RWPE2 (cell line): ENCODE data around the gene EEF2K.

Experiments
- ATAC-seq: fragments of 200-7000 bp; cut with Tn5 transposase; 3 replicates; pipeline ENCODE4 v1.9.1; 2021; ENCODE audit warnings: low read depth
- DNase-seq: peaks from one replicate; pipeline ENCODE4 v3.0.0-alpha.2; 2020; ENCODE audit warnings: low spot score
- H3K27ac ChIP-seq: fragments of 450-650 bp; 2 replicates; pipeline ENCODE4 v1.5.1; 2017; ENCODE audit warnings: mild to moderate bottlenecking; ENCODE audit not compliant: poor library complexity, severe bottlenecking
- H3K27me3 ChIP-seq: fragments of 250-450 bp; sonication (Bioruptor Pico); 2 replicates; pipeline ENCODE4 v1.5.1; 2021; ENCODE audit warnings: mild to moderate bottlenecking, moderate library complexity; ENCODE audit not compliant: insufficient read depth, poor library complexity, severe bottlenecking
- H3K36me3 ChIP-seq: fragments of 250-450 bp; sonication (Bioruptor Pico); 2 replicates; pipeline ENCODE4 v1.5.1; 2020; ENCODE audit warnings: low read depth, mild to moderate bottlenecking, moderate library complexity
- H3K4me1 ChIP-seq: fragments of 250-450 bp; sonication (Bioruptor Pico); 2 replicates; pipeline ENCODE4 v1.5.1; 2021; ENCODE audit warnings: mild to moderate bottlenecking, moderate library complexity; ENCODE audit not compliant: insufficient read depth, poor library complexity, severe bottlenecking
- H3K4me3 ChIP-seq: fragments of 250-450 bp; sonication (Bioruptor Pico); 2 replicates; pipeline ENCODE4 v1.5.1; 2021; ENCODE audit warnings: mild to moderate bottlenecking, moderate library complexity; ENCODE audit not compliant: severe bottlenecking
- H3K9me3 ChIP-seq: fragments of 250-450 bp; sonication (Bioruptor Pico); 2 replicates; pipeline ENCODE4 v1.5.1; 2021; ENCODE audit warnings: mild to moderate bottlenecking, moderate library complexity; ENCODE audit not compliant: severe bottlenecking
- TF ChIP-seq, protein P1 (sequence below): fragments of 450-650 bp; IDR thresholded peaks from one replicate; pipeline ENCODE4 v1.5.1; 2017; ENCODE audit warnings: mild to moderate bottlenecking, moderate library complexity; ENCODE audit not compliant: poor library complexity, severe bottlenecking

Gene EEF2K

DNA sequence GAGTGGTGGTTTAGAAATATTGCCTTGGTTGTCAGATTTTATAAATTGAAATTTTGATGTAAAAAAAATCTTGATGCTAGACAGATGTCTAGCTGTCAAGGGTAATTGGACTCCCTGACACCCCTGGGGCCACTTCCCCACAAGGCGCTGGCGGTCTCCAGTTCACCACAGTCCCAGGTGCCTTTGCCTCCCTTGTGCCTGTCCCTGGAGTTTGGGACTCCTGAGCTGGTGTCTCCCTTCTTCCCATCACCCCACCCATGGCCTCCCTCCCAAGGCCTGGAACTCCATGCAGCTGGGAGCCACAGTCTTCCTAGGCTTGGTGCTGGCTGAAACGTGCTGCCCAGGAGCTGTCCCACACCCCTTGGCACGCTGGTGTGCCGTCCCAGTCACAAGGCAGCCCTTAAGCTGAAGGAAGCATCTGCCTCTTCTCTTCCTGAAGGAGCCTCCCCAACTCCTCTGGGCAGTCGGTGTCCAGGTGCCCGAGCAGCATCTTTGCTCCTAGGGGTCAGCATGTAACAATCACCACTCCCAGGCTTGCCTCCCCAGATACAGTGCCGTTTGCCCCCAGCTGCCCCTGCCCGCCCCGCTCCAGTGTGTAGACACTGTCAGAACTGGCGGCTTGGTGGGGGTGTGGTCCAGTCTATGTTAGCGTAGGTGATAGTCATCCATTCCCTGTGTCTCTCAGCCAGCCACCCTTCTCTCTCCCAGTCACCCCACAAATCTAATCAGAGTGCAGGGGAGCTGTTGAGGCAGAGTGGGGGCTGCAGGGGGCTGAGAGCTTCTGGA lies 117.3 kb downstream of the EEF2K start:
- Histone ChIP-seq H3K4me3 (no peak overlapping the region), H3K4me1 (no peaks in the 10 kb centered on the region), H3K27me3 (no peaks in the 10 kb centered on the region), H3K27ac (no peak overlapping the region), H3K9me3 (no peaks in the 10 kb centered on the region), H3K36me3 (peaks cover 68% of the 10 kb centered on the region)
- ATAC-seq (no peak), DNase-seq (no peak)
- TF ChIP-seq, protein P1, sequence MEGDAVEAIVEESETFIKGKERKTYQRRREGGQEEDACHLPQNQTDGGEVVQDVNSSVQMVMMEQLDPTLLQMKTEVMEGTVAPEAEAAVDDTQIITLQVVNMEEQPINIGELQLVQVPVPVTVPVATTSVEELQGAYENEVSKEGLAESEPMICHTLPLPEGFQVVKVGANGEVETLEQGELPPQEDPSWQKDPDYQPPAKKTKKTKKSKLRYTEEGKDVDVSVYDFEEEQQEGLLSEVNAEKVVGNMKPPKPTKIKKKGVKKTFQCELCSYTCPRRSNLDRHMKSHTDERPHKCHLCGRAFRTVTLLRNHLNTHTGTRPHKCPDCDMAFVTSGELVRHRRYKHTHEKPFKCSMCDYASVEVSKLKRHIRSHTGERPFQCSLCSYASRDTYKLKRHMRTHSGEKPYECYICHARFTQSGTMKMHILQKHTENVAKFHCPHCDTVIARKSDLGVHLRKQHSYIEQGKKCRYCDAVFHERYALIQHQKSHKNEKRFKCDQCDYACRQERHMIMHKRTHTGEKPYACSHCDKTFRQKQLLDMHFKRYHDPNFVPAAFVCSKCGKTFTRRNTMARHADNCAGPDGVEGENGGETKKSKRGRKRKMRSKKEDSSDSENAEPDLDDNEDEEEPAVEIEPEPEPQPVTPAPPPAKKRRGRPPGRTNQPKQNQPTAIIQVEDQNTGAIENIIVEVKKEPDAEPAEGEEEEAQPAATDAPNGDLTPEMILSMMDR: no peak

DNA sequence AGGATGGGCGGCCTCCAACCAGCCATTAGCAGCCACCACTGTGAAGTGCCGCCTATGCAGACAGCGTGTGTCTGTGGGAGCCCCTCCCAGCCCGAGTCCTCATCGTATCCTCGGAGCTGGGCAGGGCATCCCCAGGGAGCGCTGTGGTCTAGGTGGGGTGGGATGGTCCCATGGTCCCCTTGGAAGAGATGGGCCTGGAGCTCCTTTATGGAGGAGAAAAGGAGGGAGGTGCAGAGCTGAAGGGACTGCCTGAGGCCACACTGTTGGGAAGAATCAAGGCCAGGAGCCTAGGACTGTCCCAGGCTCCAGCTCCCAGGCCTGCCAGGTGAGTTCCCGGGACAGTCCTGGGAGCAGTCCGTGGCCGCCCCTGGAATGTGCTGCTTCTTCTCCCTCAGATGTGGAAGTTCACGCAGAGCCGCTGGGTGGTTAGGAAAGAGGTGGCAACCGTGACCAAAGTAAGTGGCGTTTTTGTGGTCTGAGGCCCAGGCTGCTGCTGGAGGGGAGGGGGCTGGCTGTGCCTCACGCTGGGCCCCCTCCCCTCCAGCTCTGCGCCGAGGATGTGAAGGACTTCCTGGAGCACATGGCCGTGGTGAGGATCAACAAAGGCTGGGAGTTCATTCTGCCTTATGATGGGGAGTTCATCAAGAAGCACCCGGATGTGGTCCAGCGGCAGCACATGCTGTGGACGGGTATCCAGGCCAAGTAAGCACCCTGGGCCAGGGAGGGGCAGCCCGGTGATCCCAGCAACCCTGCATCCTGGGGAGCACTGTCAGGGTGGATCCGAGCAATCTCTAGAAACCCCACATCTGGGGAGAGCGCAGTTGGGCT lies 118.1 kb downstream of the EEF2K start:
- H3K4me3 ChIP-seq: no peak overlapping the region
- H3K27ac ChIP-seq: no peak overlapping the region
- TF ChIP-seq, protein P1: no peak
- no peak for ATAC-seq
- no peaks in the 10 kb centered on the region for H3K27me3 ChIP-seq
- DNase-seq: no peak
- H3K9me3 ChIP-seq: no peaks in the 10 kb centered on the region
- H3K4me1 ChIP-seq: no peaks in the 10 kb centered on the region
- peaks cover 68% of the 10 kb centered on the region for H3K36me3 ChIP-seq

GRCh38 chr16:22324787-22325597 lies 118.9 kb downstream of the EEF2K start:
- Histone ChIP-seq H3K4me3 (no peak overlapping the region), H3K27me3 (no peaks in the 10 kb centered on the region), H3K27ac (no peak overlapping the region), H3K9me3 (no peaks in the 10 kb centered on the region), H3K4me1 (no peaks in the 10 kb centered on the region), H3K36me3 (peaks cover 65% of the 10 kb centered on the region)
- ATAC-seq: no peak
- DNase-seq: no peak
- TF ChIP-seq, protein P1: no peak

GRCh38 chr16:22325598-22326368 lies 119.7 kb downstream of the EEF2K start:
- DNase-seq: no peak
- Histone ChIP-seq H3K27ac (no peak overlapping the region), H3K36me3 (peaks cover 60% of the 10 kb centered on the region), H3K4me1 (no peaks in the 10 kb centered on the region), H3K27me3 (no peaks in the 10 kb centered on the region), H3K9me3 (no peaks in the 10 kb centered on the region), H3K4me3 (no peak overlapping the region)
- TF ChIP-seq, protein P1: no peak
- ATAC-seq: no peak
